ENCODE measurements around the gene GMFB.

GMFB gene

DNA sequence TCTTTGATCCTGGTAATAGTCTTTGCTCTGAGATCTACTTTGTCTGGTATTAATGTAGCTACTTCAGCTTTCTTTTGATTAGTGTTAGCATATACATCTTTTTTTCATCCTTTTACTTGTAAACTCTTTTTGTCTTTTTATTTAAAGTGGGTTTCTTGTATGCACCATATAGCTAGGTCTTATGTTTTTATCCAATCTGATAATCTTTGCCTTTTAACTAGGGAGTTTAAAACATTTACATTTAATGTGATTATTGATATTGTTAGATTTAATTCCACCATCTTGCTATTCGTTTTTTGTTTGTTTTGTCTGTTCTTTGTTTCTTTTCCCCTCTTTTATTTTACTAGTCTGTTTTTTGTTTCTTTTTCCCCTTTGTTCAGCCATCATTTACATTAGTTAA, 26.9 kb upstream of the GMFB start:
- H3K4me3 ChIP-seq (ENCODE audit: low read depth in 1 of 2, low read length in 2 of 2) = no peak overlapping the region
- H3K9me3 ChIP-seq (ENCODE audit: control insufficient read depth in 1 of 2, low read length in 2 of 2) = no peaks in the 10 kb centered on the region
- H3K27me3 ChIP-seq (ENCODE audit: low read depth, low read length) = no peaks in the 10 kb centered on the region
- no peak overlapping the region for H3K27ac ChIP-seq (ENCODE audit: low read length)
- H3K36me3 ChIP-seq (ENCODE audit: control insufficient read depth in 1 of 2, insufficient read depth in 2 of 2, low read length in 2 of 2) = peaks cover 0 to 8% of the 10 kb centered on the region in 2 donors
- peaks cover 10 to 20% of the 10 kb centered on the region in 2 donors for H3K4me1 ChIP-seq (ENCODE audit: control insufficient read depth in 1 of 2, insufficient read depth in 2 of 2, low read length in 2 of 2)

- no peaks in the 10 kb centered on the region for H3K9me3 ChIP-seq (ENCODE audit: control insufficient read depth in 1 of 2, low read length in 2 of 2)
- no peaks in the 10 kb centered on the region for H3K27me3 ChIP-seq (ENCODE audit: low read depth, low read length)
- no peak overlapping the region for H3K4me3 ChIP-seq (ENCODE audit: low read depth in 1 of 2, low read length in 2 of 2)
- peaks cover 12 to 28% of the 10 kb centered on the region in 2 donors for H3K4me1 ChIP-seq (ENCODE audit: control insufficient read depth in 1 of 2, insufficient read depth in 2 of 2, low read length in 2 of 2)
- peaks cover 0 to 8% of the 10 kb centered on the region in 2 donors for H3K36me3 ChIP-seq (ENCODE audit: control insufficient read depth in 1 of 2, insufficient read depth in 2 of 2, low read length in 2 of 2)
- H3K27ac ChIP-seq (ENCODE audit: low read length) = no peak overlapping the region
These were observed 23.6 kb upstream of the GMFB start for GRCh38 chr14:54512393-54512792.

DNA sequence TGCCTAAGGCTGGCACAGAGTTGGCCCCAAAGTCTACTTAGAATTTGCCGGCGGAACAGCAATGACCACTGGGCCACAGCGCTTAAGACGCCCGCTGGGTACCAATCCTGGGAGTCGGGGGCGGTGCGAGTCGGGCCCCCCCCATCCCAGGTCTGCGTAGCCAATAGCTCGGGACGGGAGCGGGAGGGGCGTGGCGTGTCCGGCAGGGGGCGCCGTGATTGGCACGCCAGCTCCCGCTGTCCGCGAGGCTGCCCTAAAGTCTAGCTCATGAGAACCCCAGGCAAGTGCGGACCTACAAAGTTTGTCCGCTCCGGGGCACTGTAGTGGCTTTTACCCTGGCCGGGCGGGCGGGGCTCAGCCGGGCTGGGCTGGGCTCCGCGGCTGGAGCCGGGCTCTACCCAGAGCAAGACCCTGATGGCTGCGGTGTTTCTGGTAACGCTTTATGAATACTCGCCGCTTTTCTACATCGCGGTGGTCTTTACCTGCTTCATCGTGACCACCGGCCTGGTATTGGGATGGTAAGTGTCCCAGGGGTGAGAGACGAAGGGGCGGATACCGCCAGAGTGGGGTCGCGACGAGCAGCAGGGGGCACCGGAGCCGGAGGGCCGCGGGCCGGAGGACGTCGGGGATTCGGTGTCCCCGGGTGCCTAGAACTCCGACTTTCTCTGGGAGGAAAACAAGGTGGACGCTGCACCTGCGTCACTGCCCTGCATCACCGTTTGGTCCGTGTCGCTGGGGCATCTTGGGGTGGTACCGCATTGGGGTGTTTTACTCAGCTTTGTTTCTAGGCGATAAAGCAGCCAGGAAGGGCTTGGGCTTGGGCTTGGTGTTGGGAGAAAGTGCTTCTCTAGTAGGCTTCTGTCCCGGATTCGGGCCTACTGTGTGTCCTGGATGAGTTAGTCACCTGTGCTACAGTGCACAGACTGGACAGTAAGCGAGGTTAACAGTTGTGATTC, 21.0 kb upstream of the GMFB start, which contains the start of gene CGRRF1:
TSS of gene CGRRF1 (plus strand) at position 361 of the 956 bp plus-strand sequence. CDS start at position 415, 54 bp downstream.
- H3K27ac ChIP-seq (ENCODE audit: low read length) = peak within 1 kb of the TSS; percentile 72
- peaks cover 12 to 28% of the 10 kb centered on the region in 2 donors for H3K4me1 ChIP-seq (ENCODE audit: control insufficient read depth in 1 of 2, insufficient read depth in 2 of 2, low read length in 2 of 2)
- no peaks in the 10 kb centered on the region for H3K36me3 ChIP-seq (ENCODE audit: control insufficient read depth in 1 of 2, insufficient read depth in 2 of 2, low read length in 2 of 2)
- H3K4me3 ChIP-seq (ENCODE audit: low read depth in 1 of 2, low read length in 2 of 2) = peak within 1 kb of the TSS; percentile 87 to 99
- no peaks in the 10 kb centered on the region for H3K27me3 ChIP-seq (ENCODE audit: low read depth, low read length)
- no peaks in the 10 kb centered on the region for H3K9me3 ChIP-seq (ENCODE audit: control insufficient read depth in 1 of 2, low read length in 2 of 2)

DNA sequence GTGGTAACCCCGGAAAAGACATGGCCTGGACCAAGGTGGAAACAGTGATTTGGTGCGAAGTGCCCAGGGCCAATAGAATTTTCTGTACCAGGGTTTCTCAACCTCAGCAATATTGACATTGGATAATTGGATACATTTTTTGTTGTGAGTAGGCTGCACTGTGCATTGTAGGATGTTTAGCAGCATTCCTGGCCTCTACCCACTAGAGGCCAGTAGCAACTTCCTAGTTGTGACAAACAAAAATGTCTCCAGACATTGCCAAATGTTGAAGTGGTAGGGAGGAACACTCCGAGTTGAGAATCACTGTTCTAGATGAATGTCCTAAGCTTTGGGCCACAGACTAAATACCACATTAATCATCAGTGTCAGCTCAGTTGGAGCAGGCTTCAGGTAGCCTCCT, 14.7 kb upstream of the GMFB start:
- Histone ChIP-seq H3K9me3 (ENCODE audit: control insufficient read depth in 1 of 2, low read length in 2 of 2) (no peaks in the 10 kb centered on the region), H3K4me1 (ENCODE audit: control insufficient read depth in 1 of 2, insufficient read depth in 2 of 2, low read length in 2 of 2) (no peaks in the 10 kb centered on the region), H3K27ac (ENCODE audit: low read length) (no peak overlapping the region)

DNA sequence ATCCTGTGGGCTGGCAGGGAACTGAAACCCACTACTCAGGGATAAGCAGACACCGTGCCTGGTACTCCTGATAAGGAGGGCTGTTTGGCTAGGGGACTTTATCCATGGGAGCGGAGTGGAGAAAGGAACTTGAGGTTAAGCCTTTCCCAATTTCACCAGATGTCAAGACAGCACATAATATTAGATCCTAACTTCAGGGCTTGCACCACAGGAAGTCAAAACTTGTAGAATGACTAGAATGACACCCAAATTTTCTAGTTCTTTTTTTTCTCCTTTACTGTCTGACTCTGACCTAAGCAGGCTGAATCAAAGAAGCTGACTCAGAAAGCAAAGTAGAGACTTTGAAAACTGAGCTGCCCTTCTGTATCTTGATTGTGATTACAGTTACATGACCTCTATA, 13.8 kb upstream of the GMFB start:
- Histone ChIP-seq H3K27ac (ENCODE audit: low read length) (no peak overlapping the region), H3K9me3 (ENCODE audit: control insufficient read depth in 1 of 2, low read length in 2 of 2) (no peaks in the 10 kb centered on the region), H3K4me1 (ENCODE audit: control insufficient read depth in 1 of 2, insufficient read depth in 2 of 2, low read length in 2 of 2) (no peaks in the 10 kb centered on the region), H3K4me3 (ENCODE audit: low read depth in 1 of 2, low read length in 2 of 2) (no peak overlapping the region), H3K36me3 (ENCODE audit: control insufficient read depth in 1 of 2, insufficient read depth in 2 of 2, low read length in 2 of 2) (no peaks in the 10 kb centered on the region), H3K27me3 (ENCODE audit: low read depth, low read length) (no peaks in the 10 kb centered on the region)

More for the DNA sequence above, 14.7 kb upstream of the GMFB start:
- H3K36me3 ChIP-seq (ENCODE audit: control insufficient read depth in 1 of 2, insufficient read depth in 2 of 2, low read length in 2 of 2) = no peaks in the 10 kb centered on the region
- no peaks in the 10 kb centered on the region for H3K27me3 ChIP-seq (ENCODE audit: low read depth, low read length)
- no peak overlapping the region for H3K4me3 ChIP-seq (ENCODE audit: low read depth in 1 of 2, low read length in 2 of 2)

GRCh38 chr14:54501480-54501879, 12.7 kb upstream of the GMFB start:
- Histone ChIP-seq H3K9me3 (ENCODE audit: control insufficient read depth in 1 of 2, low read length in 2 of 2) (no peaks in the 10 kb centered on the region), H3K4me1 (ENCODE audit: control insufficient read depth in 1 of 2, insufficient read depth in 2 of 2, low read length in 2 of 2) (no peaks in the 10 kb centered on the region)

DNA sequence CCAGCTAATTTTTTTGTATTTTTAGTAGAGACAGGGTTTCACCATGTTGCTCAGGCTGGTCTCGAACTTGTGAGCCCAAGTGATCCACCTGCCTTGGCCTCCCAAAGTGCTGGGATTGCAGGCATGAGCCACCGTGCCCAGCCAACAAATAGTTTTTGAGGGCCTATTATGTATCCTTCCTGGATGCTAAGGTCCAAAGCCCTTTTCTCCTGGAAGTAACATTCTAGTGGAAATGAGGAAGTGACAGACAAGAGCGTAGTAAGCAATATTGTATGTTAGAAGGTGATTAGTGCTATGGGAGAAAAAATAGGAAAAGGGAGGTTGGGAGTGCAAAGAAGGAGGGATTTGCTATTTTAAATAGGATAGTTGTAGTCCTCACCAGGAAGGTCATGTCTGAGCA, 12.0 kb upstream of the GMFB start:
- Histone ChIP-seq H3K27me3 (ENCODE audit: low read depth, low read length) (no peaks in the 10 kb centered on the region), H3K27ac (ENCODE audit: low read length) (no peak overlapping the region), H3K36me3 (ENCODE audit: control insufficient read depth in 1 of 2, insufficient read depth in 2 of 2, low read length in 2 of 2) (no peaks in the 10 kb centered on the region), H3K4me1 (ENCODE audit: control insufficient read depth in 1 of 2, insufficient read depth in 2 of 2, low read length in 2 of 2) (no peaks in the 10 kb centered on the region), H3K9me3 (ENCODE audit: control insufficient read depth in 1 of 2, low read length in 2 of 2) (no peaks in the 10 kb centered on the region), H3K4me3 (ENCODE audit: low read depth in 1 of 2, low read length in 2 of 2) (no peak overlapping the region)

More at GRCh38 chr14:54501480-54501879, 12.7 kb upstream of the GMFB start:
- no peak overlapping the region for H3K27ac ChIP-seq (ENCODE audit: low read length)
- H3K36me3 ChIP-seq (ENCODE audit: control insufficient read depth in 1 of 2, insufficient read depth in 2 of 2, low read length in 2 of 2) = no peaks in the 10 kb centered on the region
- no peaks in the 10 kb centered on the region for H3K27me3 ChIP-seq (ENCODE audit: low read depth, low read length)
- no peak overlapping the region for H3K4me3 ChIP-seq (ENCODE audit: low read depth in 1 of 2, low read length in 2 of 2)

GRCh38 chr14:54498579-54498978, 9.8 kb upstream of the GMFB start:
- Histone ChIP-seq H3K4me3 (ENCODE audit: low read depth in 1 of 2, low read length in 2 of 2) (no peak overlapping the region), H3K27me3 (ENCODE audit: low read depth, low read length) (no peaks in the 10 kb centered on the region), H3K27ac (ENCODE audit: low read length) (no peak overlapping the region), H3K36me3 (ENCODE audit: control insufficient read depth in 1 of 2, insufficient read depth in 2 of 2, low read length in 2 of 2) (no peaks in the 10 kb centered on the region), H3K4me1 (ENCODE audit: control insufficient read depth in 1 of 2, insufficient read depth in 2 of 2, low read length in 2 of 2) (no peaks in the 10 kb centered on the region), H3K9me3 (ENCODE audit: control insufficient read depth in 1 of 2, low read length in 2 of 2) (no peaks in the 10 kb centered on the region)

DNA sequence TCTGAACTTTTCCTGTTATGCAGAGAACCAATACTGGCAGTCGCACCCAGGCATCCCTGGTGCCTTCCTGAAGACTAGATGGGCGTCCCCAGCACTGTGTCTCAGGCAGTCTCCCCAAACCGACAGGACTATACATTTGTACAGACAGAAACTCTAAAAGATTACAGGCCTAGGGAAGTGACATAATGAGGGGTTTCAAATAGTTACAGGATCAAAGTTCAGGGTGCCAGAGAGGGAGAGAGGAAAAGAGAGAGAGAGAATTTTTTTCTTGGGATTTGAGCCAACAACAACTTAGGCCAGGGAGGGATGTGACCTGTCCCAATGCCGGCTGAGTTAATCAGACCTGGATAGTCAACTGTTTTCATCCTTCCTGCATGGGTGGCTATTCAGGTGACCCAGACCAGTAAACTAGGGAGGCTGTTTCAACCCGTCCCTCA, 9.3 kb upstream of the GMFB start:
- Histone ChIP-seq H3K9me3 (ENCODE audit: control insufficient read depth in 1 of 2, low read length in 2 of 2) (no peaks in the 10 kb centered on the region), H3K36me3 (ENCODE audit: control insufficient read depth in 1 of 2, insufficient read depth in 2 of 2, low read length in 2 of 2) (no peaks in the 10 kb centered on the region), H3K27ac (ENCODE audit: low read length) (no peak overlapping the region), H3K4me3 (ENCODE audit: low read depth in 1 of 2, low read length in 2 of 2) (no peak overlapping the region), H3K27me3 (ENCODE audit: low read depth, low read length) (no peaks in the 10 kb centered on the region), H3K4me1 (ENCODE audit: control insufficient read depth in 1 of 2, insufficient read depth in 2 of 2, low read length in 2 of 2) (no peaks in the 10 kb centered on the region)

DNA sequence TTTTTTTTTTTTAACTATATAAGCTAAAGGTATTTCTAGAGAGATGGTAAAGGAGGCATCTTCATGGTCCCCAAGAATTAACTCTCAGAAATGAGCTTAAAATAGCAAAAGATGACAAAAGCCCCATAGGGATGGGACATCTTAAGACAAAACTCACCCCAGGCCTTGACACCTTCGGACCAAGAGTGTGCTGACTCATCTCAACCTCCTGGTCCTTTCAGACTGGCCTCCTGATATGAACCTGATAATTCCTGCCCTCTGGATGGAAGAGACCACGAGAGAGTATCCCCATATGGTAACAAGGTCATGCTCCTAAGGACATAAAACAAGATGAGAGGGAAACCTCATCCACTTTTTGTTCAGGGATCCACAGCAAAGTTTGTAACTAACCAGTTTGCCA, 8.4 kb upstream of the GMFB start:
- Histone ChIP-seq H3K27me3 (ENCODE audit: low read depth, low read length) (no peaks in the 10 kb centered on the region), H3K27ac (ENCODE audit: low read length) (no peak overlapping the region), H3K9me3 (ENCODE audit: control insufficient read depth in 1 of 2, low read length in 2 of 2) (no peaks in the 10 kb centered on the region), H3K4me1 (ENCODE audit: control insufficient read depth in 1 of 2, insufficient read depth in 2 of 2, low read length in 2 of 2) (no peaks in the 10 kb centered on the region), H3K36me3 (ENCODE audit: control insufficient read depth in 1 of 2, insufficient read depth in 2 of 2, low read length in 2 of 2) (no peaks in the 10 kb centered on the region), H3K4me3 (ENCODE audit: low read depth in 1 of 2, low read length in 2 of 2) (no peak overlapping the region)

- peaks cover 0 to 7% of the 10 kb centered on the region in 2 donors for H3K4me1 ChIP-seq (ENCODE audit: control insufficient read depth in 1 of 2, insufficient read depth in 2 of 2, low read length in 2 of 2)
- H3K27me3 ChIP-seq (ENCODE audit: low read depth, low read length) = no peaks in the 10 kb centered on the region
- H3K4me3 ChIP-seq (ENCODE audit: low read depth in 1 of 2, low read length in 2 of 2) = no peak overlapping the region
These were observed 4.5 kb upstream of the GMFB start for GRCh38 chr14:54493293-54493692.

More at GRCh38 chr14:54493293-54493692, 4.5 kb upstream of the GMFB start:
- Histone ChIP-seq H3K9me3 (ENCODE audit: control insufficient read depth in 1 of 2, low read length in 2 of 2) (no peaks in the 10 kb centered on the region), H3K27ac (ENCODE audit: low read length) (no peak overlapping the region), H3K36me3 (ENCODE audit: control insufficient read depth in 1 of 2, insufficient read depth in 2 of 2, low read length in 2 of 2) (peaks cover 0 to 4% of the 10 kb centered on the region in 2 donors)
